Keratinocyte (primary cell): ENCODE results near the gene RIPPLY1.

Source experiments
- CTCF ChIP-seq, 3 experiments: IDR thresholded peaks in 1 of 3; conservative IDR thresholded peaks in 1 of 3; optimal IDR thresholded peaks in 1 of 3; 2 replicates in 2 of 3; 3 replicates in 1 of 3; pipeline versions ENCODE3 to v1.5.1; 2011; ENCODE audit warnings: low read length in 3 of 3, mild to moderate bottlenecking in 3 of 3, moderate library complexity in 2 of 3, control low read depth in 1 of 3, inconsistent platforms in 1 of 3; ENCODE audit not compliant: insufficient read depth in 2 of 3; ENCODE audit errors: extremely low read depth in 1 of 3
- EZH2 ChIP-seq: IDR thresholded peaks from one replicate; pipeline ENCODE4 v1.6.1; 2012; ENCODE audit warnings: inconsistent platforms, mild to moderate bottlenecking, low read length, moderate library complexity

- TF ChIP-seq CTCF (optimal IDR thresholded peaks at IDR 0.05 in 1 of 3, IDR thresholded peaks at IDR 0.05 in 1 of 3, conservative IDR thresholded peaks at IDR 0.05 in 1 of 3; ENCODE audit: extremely low read depth in 1 of 3, insufficient read depth in 2 of 3, low read length in 3 of 3): peak; percentile 85 to 93 (median 87)
- no peak for TF ChIP-seq EZH2
Measured at GRCh38 chrX:106894392-106894909, 8.7 kb downstream of the RIPPLY1 start.
